HepG2 (cell line): ENCODE measurements around the gene SAMD13.

ENCODE experiments used
- POLR2A ChIP-seq, 2 experiments: IDR thresholded peaks; 2 replicates each; pipeline ENCODE4 v1.6.1; 2011; ENCODE audit warnings: low read depth in 2 of 2, low read length in 2 of 2, mild to moderate bottlenecking in 1 of 2, moderate library complexity in 1 of 2; ENCODE audit not compliant: insufficient read depth in 1 of 2
- POLR2AphosphoS5 ChIP-seq: IDR thresholded peaks from 2 replicates; pipeline ENCODE4 v1.6.1; 2012; ENCODE audit warnings: low read depth, low read length
- REST ChIP-seq, 2 experiments: IDR thresholded peaks; 2 replicates each; pipeline ENCODE4 v1.6.1; 2011 to 2012; ENCODE audit warnings: low read length in 2 of 2, borderline replicate concordance in 1 of 2, low read depth in 1 of 2, mild to moderate bottlenecking in 1 of 2, moderate library complexity in 1 of 2
- YEATS4 ChIP-seq: sonication (generic); formaldehyde crosslinking; IDR thresholded peaks from 2 replicates; pipeline ENCODE4 v1.4.0; 2020; ENCODE audit warnings: missing genetic modification reagents, borderline replicate concordance
- ZFP36L2 ChIP-seq: sonication (generic); formaldehyde crosslinking; IDR thresholded peaks from 2 replicates; pipeline ENCODE4 v1.4.0; 2020; ENCODE audit warnings: missing genetic modification reagents
- ZNF512 ChIP-seq: sonication (generic); formaldehyde crosslinking; IDR thresholded peaks from 2 replicates; pipeline ENCODE4 v1.4.0; 2020; ENCODE audit warnings: mild to moderate bottlenecking, missing genetic modification reagents

DNA sequence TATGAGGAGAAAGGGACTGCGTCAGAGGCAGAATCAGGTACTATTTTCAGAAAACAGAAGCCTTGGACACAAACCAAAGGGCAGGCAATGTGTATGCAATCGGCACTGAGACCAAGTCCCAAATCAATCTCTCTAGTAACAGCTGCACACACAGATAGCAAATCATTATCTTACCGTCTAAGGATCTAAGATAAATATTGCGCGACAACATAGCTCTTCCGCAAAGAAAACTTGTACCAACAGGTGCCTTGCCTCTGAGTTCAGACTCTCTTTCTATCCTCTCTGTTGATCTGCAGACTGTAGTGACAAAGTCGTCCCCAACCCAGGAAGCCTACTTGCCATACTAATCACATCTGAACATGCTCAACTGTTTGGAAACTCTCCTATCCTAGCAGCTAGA, 22.6 kb upstream of the SAMD13 start:
- TF ChIP-seq POLR2AphosphoS5 (no peak), REST (IDR thresholded peaks at IDR 0.05; ENCODE audit: borderline replicate concordance in 1 of 2, low read depth in 1 of 2, low read length in 2 of 2) (no peak), POLR2A (IDR thresholded peaks at IDR 0.05; ENCODE audit: insufficient read depth in 1 of 2, low read depth in 2 of 2, low read length in 2 of 2) (no peak), YEATS4 (CRISPR knock-in tag) (no peak), ZNF512 (no peak), ZFP36L2 (CRISPR knock-in tag) (no peak)
